ENCODE data around the gene TRMT112.

TRMT112 gene

GRCh38 chr11:64349404-64349803, 32.0 kb upstream of the TRMT112 start:
- H3K27ac ChIP-seq (ENCODE audit: low read depth, low read length, poor library complexity, severe bottlenecking) = no peak overlapping the region
- H3K36me3 ChIP-seq (ENCODE audit: insufficient read depth, low read length) = peaks cover 36% of the 10 kb centered on the region; the same call in 1 of the 2 replicates
- H3K4me3 ChIP-seq (ENCODE audit: low read depth, low read length, poor library complexity, severe bottlenecking) = no peak overlapping the region
- no peaks in the 10 kb centered on the region for H3K4me1 ChIP-seq (ENCODE audit: insufficient read depth, low read length, severe bottlenecking)
- no peak overlapping the region for H3K4me2 ChIP-seq (ENCODE audit: low read length)
- no peaks in the 10 kb centered on the region for H4K20me1 ChIP-seq (ENCODE audit: insufficient read depth, low read length)
- no peaks in the 10 kb centered on the region for H3F3A ChIP-seq (ENCODE audit: insufficient read depth, low read length)
- H3K9me3 ChIP-seq (ENCODE audit: low read length) = no peaks in the 10 kb centered on the region
- no peak overlapping the region for H2AFZ ChIP-seq (ENCODE audit: low read length)
- no peaks in the 10 kb centered on the region for H3K79me2 ChIP-seq (ENCODE audit: insufficient read depth, low read length)
- H3K9ac ChIP-seq (ENCODE audit: low read length) = no peak overlapping the region
- H3K9me2 ChIP-seq (ENCODE audit: low read depth, low read length) = no peaks in the 10 kb centered on the region
- TF ChIP-seq EZH2 (IDR thresholded peaks at IDR 0.05; ENCODE audit: borderline replicate concordance, low read length) = no peak
- TF ChIP-seq, protein P1, sequence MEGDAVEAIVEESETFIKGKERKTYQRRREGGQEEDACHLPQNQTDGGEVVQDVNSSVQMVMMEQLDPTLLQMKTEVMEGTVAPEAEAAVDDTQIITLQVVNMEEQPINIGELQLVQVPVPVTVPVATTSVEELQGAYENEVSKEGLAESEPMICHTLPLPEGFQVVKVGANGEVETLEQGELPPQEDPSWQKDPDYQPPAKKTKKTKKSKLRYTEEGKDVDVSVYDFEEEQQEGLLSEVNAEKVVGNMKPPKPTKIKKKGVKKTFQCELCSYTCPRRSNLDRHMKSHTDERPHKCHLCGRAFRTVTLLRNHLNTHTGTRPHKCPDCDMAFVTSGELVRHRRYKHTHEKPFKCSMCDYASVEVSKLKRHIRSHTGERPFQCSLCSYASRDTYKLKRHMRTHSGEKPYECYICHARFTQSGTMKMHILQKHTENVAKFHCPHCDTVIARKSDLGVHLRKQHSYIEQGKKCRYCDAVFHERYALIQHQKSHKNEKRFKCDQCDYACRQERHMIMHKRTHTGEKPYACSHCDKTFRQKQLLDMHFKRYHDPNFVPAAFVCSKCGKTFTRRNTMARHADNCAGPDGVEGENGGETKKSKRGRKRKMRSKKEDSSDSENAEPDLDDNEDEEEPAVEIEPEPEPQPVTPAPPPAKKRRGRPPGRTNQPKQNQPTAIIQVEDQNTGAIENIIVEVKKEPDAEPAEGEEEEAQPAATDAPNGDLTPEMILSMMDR (IDR thresholded peaks at IDR 0.05; ENCODE audit: low read length) = no peak
- H3K27me3 ChIP-seq (ENCODE audit: insufficient read depth, low read length) = no peaks in the 10 kb centered on the region

GRCh38 chr11:64349025-64349387, 31.6 kb upstream of the TRMT112 start:
- Histone ChIP-seq H4K20me1 (ENCODE audit: insufficient read depth, low read length) (no peaks in the 10 kb centered on the region), H3F3A (ENCODE audit: insufficient read depth, low read length) (no peaks in the 10 kb centered on the region), H3K4me1 (ENCODE audit: insufficient read depth, low read length, severe bottlenecking) (no peaks in the 10 kb centered on the region), H3K79me2 (ENCODE audit: insufficient read depth, low read length) (no peaks in the 10 kb centered on the region), H2AFZ (ENCODE audit: low read length) (no peak overlapping the region), H3K4me3 (ENCODE audit: low read depth, low read length, poor library complexity, severe bottlenecking) (no peak overlapping the region), H3K27me3 (ENCODE audit: insufficient read depth, low read length) (no peaks in the 10 kb centered on the region), H3K9ac (ENCODE audit: low read length) (no peak overlapping the region), H3K36me3 (ENCODE audit: insufficient read depth, low read length) (peaks cover 40% of the 10 kb centered on the region; the same call in 1 of the 2 replicates), H3K27ac (ENCODE audit: low read depth, low read length, poor library complexity, severe bottlenecking) (no peak overlapping the region), H3K9me2 (ENCODE audit: low read depth, low read length) (no peaks in the 10 kb centered on the region), H3K4me2 (ENCODE audit: low read length) (no peak overlapping the region), H3K9me3 (ENCODE audit: low read length) (no peaks in the 10 kb centered on the region)
- TF ChIP-seq, protein P1 (IDR thresholded peaks at IDR 0.05; ENCODE audit: low read length) = no peak
- TF ChIP-seq EZH2 (IDR thresholded peaks at IDR 0.05; ENCODE audit: borderline replicate concordance, low read length) = no peak

- no peak for TF ChIP-seq EZH2 (IDR thresholded peaks at IDR 0.05; ENCODE audit: borderline replicate concordance, low read length)
- no peak overlapping the region for H3K9ac ChIP-seq (ENCODE audit: low read length)
- H3K9me2 ChIP-seq (ENCODE audit: low read depth, low read length) = no peaks in the 10 kb centered on the region
- H3K4me3 ChIP-seq (ENCODE audit: low read depth, low read length, poor library complexity, severe bottlenecking) = no peak overlapping the region
- no peak overlapping the region for H3K27ac ChIP-seq (ENCODE audit: low read depth, low read length, poor library complexity, severe bottlenecking)
- H2AFZ ChIP-seq (ENCODE audit: low read length) = no peak overlapping the region
- H3K79me2 ChIP-seq (ENCODE audit: insufficient read depth, low read length) = no peaks in the 10 kb centered on the region
- no peaks in the 10 kb centered on the region for H3F3A ChIP-seq (ENCODE audit: insufficient read depth, low read length)
- H3K36me3 ChIP-seq (ENCODE audit: insufficient read depth, low read length) = peaks cover 41% of the 10 kb centered on the region; the same call in 1 of the 2 replicates
- H3K4me2 ChIP-seq (ENCODE audit: low read length) = no peak overlapping the region
- H3K4me1 ChIP-seq (ENCODE audit: insufficient read depth, low read length, severe bottlenecking) = no peaks in the 10 kb centered on the region
- no peaks in the 10 kb centered on the region for H3K27me3 ChIP-seq (ENCODE audit: insufficient read depth, low read length)
- no peaks in the 10 kb centered on the region for H4K20me1 ChIP-seq (ENCODE audit: insufficient read depth, low read length)
- H3K9me3 ChIP-seq (ENCODE audit: low read length) = no peaks in the 10 kb centered on the region
Measured at GRCh38 chr11:64348383-64349024, 31.1 kb upstream of the TRMT112 start.
